GM13977 (cell line): Measurements from ENCODE around the gene ATRNL1.

Experiments used
- DNase-seq: peaks from one replicate; pipeline ENCODE4 v3.0.0; 2012; ENCODE audit warnings: low spot score
- in situ Hi-C: fragments of 300-500 bp; cut with MboI; formaldehyde crosslinking; loops from one replicate; pipeline ENCODE4 v1.12.0; 2022; ENCODE audit warnings: low sequenced_read_pairs, low pct_unique_long_range_greater_than_20kb, mixed read lengths, inconsistent platforms; ENCODE audit not compliant: unreplicated experiment
- TF ChIP-seq, protein P1 (sequence below): IDR thresholded peaks from 2 replicates; pipeline ENCODE4 v1.5.1; 2012; ENCODE audit warnings: mild to moderate bottlenecking, control low read depth; ENCODE audit not compliant: insufficient read depth; ENCODE audit errors: extremely low read depth, missing control alignments

The ATRNL1 gene

DNA sequence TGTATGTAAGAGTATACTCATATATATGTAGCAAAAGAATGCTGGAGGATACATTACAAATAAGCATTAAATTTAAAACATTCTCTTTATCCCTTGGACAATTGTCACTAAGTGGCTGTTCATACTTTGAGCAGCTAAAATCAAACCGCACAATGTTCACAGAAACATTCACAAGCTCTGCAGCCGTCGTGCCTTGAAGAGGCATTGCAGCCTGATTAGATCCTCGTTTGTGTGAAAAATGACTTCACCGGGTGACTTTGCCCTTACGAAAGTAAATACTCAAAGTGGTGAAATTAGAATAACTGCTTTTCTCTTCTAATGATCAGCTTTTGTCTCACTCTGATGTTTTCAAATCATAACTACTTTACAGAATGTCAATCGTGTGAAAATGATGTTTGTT is 860.8 kb downstream of the ATRNL1 start:
- TF ChIP-seq, protein P1, sequence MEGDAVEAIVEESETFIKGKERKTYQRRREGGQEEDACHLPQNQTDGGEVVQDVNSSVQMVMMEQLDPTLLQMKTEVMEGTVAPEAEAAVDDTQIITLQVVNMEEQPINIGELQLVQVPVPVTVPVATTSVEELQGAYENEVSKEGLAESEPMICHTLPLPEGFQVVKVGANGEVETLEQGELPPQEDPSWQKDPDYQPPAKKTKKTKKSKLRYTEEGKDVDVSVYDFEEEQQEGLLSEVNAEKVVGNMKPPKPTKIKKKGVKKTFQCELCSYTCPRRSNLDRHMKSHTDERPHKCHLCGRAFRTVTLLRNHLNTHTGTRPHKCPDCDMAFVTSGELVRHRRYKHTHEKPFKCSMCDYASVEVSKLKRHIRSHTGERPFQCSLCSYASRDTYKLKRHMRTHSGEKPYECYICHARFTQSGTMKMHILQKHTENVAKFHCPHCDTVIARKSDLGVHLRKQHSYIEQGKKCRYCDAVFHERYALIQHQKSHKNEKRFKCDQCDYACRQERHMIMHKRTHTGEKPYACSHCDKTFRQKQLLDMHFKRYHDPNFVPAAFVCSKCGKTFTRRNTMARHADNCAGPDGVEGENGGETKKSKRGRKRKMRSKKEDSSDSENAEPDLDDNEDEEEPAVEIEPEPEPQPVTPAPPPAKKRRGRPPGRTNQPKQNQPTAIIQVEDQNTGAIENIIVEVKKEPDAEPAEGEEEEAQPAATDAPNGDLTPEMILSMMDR = no peak
- no peak for DNase-seq
- in situ Hi-C loops = no loop called here

DNA sequence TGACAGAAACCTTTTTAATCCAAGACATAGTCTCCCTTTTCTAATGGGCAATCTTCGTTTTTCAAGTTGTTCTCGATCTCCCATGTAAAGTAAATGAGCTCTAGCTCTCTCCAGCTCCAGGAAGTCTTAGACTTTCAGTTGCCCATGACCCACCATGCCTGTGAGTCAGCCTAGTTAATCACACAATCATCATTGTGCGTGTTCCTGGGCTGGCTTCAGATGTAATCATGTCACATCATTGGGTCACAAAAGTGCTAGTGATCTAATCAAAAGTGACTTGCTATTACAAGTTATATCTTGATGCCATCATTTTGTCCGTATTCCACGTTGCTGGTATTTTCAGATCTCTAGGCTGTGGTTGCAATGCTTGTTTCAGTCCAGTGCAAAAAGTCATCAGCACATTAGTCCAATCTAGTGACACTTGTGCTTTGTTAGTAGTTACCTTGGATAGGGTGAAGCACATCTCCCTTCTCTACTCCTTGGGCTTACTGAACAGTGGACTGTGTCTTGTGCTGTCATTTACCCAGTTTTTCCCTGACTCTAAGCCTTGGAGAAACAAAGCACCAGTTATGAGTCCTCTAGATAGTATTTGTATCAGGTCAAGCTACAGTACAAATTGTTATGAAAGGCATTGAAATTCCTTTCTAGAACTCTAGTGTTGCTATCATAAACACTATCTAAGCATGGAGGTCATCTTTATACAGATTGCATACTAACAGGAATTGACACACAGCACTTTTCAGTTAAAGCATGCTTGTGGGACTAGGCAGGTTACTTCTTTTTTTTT is 863.3 kb downstream of the ATRNL1 start:
- DNase-seq = no peak
- in situ Hi-C loops = no loop called here
- TF ChIP-seq, protein P1 = no peak

DNA sequence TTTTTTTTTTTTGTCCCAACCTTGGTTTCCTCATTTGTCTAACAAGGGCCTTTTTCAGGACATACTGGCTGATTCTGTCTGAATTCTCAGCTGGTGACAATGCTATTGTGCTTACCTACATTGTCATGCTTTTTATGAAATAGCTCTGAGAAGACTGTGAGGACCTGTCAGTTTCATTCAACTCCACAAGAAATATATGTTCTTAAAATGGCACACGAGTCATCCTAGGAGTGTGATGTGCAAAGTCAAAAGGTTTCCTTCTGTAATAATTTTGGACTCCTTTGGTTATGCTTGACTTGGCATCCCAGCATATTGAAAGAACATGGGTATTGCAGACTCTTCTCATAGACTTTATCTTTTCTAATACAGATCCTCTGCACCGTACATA is 863.8 kb downstream of the ATRNL1 start:
- in situ Hi-C loops = no loop called here
- no peak for DNase-seq
- TF ChIP-seq, protein P1 = no peak

DNA sequence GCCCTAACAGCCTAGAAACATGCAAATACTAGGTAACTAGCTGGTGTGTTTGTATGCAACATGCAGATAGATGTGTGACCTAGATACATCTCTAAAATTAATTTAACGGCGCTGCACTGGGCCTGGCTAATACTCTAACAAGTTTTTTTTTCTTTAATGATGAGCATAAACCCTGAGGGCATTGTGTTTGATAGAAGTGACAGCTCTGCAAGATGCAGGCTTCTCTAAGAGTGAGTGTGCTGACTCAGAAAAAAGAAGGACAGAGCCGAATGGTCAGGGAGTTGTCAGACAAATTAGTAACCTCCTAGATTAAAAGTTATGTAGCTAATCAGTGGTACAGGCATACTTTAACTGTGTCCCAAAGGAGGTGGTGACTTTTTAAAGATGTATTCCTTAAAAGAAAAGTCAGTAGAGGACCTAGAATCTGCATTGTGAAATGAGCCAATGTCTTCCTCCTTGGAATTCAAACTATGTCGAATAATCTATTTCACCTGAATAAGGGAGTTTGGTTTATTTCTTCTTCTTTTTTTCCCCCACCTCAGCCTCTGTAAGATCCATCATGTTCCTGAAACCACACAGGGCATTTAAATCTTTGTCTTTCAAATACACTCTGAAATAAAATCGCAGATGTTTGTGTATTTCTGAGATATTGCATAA is 864.7 kb downstream of the ATRNL1 start:
- TF ChIP-seq, protein P1 = no peak
- in situ Hi-C loops = no loop called here
- DNase-seq = no peak

DNA sequence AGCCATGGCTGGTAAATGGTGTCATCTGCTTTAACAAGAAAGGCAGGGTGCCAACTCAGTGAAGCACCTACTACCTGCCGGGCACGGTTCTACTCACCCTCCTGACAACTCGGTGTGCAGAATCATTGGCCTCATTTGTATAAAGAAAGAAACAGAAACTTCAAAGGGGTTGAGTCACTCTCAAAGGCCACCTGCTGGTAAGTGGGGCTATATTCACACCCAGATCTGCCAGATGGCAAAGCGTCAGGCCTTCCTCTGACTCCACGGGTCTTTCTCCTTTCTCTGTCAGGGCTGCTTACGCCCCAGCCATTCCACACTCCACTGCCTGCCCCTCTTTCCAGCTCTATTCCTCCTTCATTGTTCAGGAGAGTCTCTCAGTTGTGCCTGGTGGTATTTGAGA is 870.7 kb downstream of the ATRNL1 start:
- no peak for DNase-seq
- TF ChIP-seq, protein P1 = no peak
- in situ Hi-C loops = no loop called here

DNA sequence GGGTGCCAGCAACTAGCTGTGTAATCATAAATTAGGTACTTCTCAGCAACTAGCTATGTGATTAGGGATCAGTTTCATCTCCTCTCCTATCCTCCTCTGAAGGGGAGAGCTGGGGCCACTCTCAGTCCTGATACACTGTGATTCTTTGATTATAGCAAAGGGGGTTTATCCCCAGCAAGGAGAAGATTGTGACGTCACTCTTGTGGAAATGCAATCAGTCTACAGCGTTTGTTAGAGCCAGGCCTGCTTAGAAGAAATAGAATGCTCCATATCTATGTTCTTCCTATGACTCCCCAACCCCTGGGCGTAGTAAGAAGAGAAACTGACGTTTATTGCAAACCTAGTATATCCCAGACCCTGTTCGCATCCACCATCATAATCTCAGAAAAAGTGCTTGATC is 871.7 kb downstream of the ATRNL1 start:
- TF ChIP-seq, protein P1 = no peak
- in situ Hi-C loops = no loop called here
- DNase-seq = no peak
